ENCODE measurements around the gene DLL1.

- TF ChIP-seq FOSL2 (IDR thresholded peaks at IDR 0.05) = no peak
- TF ChIP-seq FOSL2 (CRISPR knock-in tag; IDR thresholded peaks at IDR 0.05) = no peak
- no peak for TF ChIP-seq EP300 (IDR thresholded peaks at IDR 0.05)
- TF ChIP-seq, protein P1, sequence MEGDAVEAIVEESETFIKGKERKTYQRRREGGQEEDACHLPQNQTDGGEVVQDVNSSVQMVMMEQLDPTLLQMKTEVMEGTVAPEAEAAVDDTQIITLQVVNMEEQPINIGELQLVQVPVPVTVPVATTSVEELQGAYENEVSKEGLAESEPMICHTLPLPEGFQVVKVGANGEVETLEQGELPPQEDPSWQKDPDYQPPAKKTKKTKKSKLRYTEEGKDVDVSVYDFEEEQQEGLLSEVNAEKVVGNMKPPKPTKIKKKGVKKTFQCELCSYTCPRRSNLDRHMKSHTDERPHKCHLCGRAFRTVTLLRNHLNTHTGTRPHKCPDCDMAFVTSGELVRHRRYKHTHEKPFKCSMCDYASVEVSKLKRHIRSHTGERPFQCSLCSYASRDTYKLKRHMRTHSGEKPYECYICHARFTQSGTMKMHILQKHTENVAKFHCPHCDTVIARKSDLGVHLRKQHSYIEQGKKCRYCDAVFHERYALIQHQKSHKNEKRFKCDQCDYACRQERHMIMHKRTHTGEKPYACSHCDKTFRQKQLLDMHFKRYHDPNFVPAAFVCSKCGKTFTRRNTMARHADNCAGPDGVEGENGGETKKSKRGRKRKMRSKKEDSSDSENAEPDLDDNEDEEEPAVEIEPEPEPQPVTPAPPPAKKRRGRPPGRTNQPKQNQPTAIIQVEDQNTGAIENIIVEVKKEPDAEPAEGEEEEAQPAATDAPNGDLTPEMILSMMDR (IDR thresholded peaks at IDR 0.05) = no peak
- TF ChIP-seq NR3C1 (IDR thresholded peaks at IDR 0.05) = no peak
- TF ChIP-seq POLR2AphosphoS2 (conservative IDR thresholded peaks at IDR 0.05; ENCODE audit: low read length) = no peak
- TF ChIP-seq KDM1A (IDR thresholded peaks at IDR 0.05; ENCODE audit: low read depth) = no peak
- TF ChIP-seq RCOR1 (IDR thresholded peaks at IDR 0.05; ENCODE audit: low read depth, low read length) = no peak
- no peak for TF ChIP-seq RFX5 (IDR thresholded peaks at IDR 0.05)
- no peak for TF ChIP-seq MAFK (IDR thresholded peaks at IDR 0.05; ENCODE audit: partially characterized antibody)
- no peak for TF ChIP-seq ZC3H11A (IDR thresholded peaks at IDR 0.05)
- TF ChIP-seq REST (IDR thresholded peaks at IDR 0.05) = no peak
- no peak for TF ChIP-seq RAD21 (conservative IDR thresholded peaks at IDR 0.05 in 1 of 2, IDR thresholded peaks at IDR 0.05 in 1 of 2)
- TF ChIP-seq HOXA7 (CRISPR knock-in tag; IDR thresholded peaks at IDR 0.05) = no peak
- TF ChIP-seq HES2 (IDR thresholded peaks at IDR 0.05) = no peak
Observed at GRCh38 chr6:170269846-170270541, 20.9 kb downstream of the DLL1 start.
